Stimulated activated memory B cell treated with anti-CD40 and anti-IgM and Interleukin-4, amounts not matched to agents 10 μg/mL and 1 μg/mL and 100 μg/mL, for 72 hours (primary cell): Measurements from ENCODE around the gene ATM.
"Not testable (repeated sequence)": the region's sequence is repeated elsewhere in the genome, so short reads cannot be mapped to it uniquely, and the experiment has no call there.

Experiments used
- ATAC-seq: fragments of 150-1000 bp; cut with Tn5 transposase; 2 replicates; pipeline ENCODE4 v1.10.0; 2021
- H3K27ac Mint-ChIP-seq: one replicate; pipeline ENCODE4 v1.8.0; 2022; ENCODE audit warnings: mild to moderate bottlenecking, mixed read lengths
- H3K27me3 Mint-ChIP-seq: one replicate; pipeline ENCODE4 v1.8.0; 2022; ENCODE audit warnings: mixed read lengths
- H3K36me3 Mint-ChIP-seq: one replicate; pipeline ENCODE4 v1.8.0; 2022; ENCODE audit warnings: mixed read lengths
- H3K4me1 Mint-ChIP-seq: one replicate; pipeline ENCODE4 v1.8.0; 2022; ENCODE audit warnings: mixed read lengths
- H3K4me3 Mint-ChIP-seq: one replicate; pipeline ENCODE4 v1.8.0; 2022; ENCODE audit warnings: mild to moderate bottlenecking, moderate library complexity, mixed read lengths
- H3K9me3 Mint-ChIP-seq: one replicate; pipeline ENCODE4 v1.8.0; 2022; ENCODE audit warnings: mixed read lengths

ATM gene

DNA sequence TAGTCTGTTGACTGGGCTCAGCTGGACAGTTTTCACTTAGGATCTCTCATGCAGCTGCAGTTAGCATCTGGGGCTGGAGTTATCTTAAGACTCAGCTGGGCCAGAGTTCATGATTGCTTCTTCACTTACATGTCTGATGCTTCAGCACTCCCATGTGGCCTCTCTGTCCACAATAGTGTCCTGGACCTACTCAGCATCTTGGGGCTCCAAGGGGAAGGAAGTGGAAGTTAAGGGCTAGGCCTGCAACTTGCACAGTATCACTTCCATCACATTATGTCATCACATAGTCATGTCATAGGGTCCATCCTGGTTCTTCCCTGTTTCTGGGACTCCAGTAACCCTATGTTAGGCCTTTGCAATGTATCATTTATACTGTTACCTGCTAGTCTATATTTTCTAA is 128.6 kb downstream of the ATM start:
- Mint-ChIP-seq H3K27ac (no peak overlapping the region), H3K4me1 (no peaks in the 10 kb centered on the region), H3K36me3 (peaks cover 85% of the 10 kb centered on the region), H3K4me3 (no peak overlapping the region), H3K9me3 (no peaks in the 10 kb centered on the region), H3K27me3 (no peaks in the 10 kb centered on the region)
- no peak for ATAC-seq

DNA sequence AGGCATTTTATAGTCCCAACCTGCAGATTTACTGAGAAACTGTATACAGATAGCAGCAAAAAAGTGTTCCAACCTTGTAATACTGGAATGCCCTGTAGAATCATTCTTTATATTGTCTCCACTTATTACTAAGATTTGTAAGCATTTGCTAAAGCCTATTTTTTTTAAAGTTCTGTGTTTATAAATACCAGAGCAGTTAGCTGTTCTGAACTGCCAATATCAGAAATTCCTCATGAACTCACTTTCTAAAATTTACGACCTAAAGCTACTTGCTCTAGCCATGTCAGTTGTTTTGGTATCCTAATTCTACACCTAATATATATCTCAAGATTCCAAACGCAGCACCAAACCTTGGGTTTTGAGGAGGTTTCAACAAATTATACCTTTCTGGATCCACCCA is 141.3 kb downstream of the ATM start:
- Mint-ChIP-seq H3K27ac (no peak overlapping the region), H3K9me3 (peaks cover 4% of the 10 kb centered on the region), H3K27me3 (no peaks in the 10 kb centered on the region), H3K36me3 (peaks cover 52% of the 10 kb centered on the region), H3K4me3 (no peak overlapping the region), H3K4me1 (no peaks in the 10 kb centered on the region)
- ATAC-seq: no peak

DNA sequence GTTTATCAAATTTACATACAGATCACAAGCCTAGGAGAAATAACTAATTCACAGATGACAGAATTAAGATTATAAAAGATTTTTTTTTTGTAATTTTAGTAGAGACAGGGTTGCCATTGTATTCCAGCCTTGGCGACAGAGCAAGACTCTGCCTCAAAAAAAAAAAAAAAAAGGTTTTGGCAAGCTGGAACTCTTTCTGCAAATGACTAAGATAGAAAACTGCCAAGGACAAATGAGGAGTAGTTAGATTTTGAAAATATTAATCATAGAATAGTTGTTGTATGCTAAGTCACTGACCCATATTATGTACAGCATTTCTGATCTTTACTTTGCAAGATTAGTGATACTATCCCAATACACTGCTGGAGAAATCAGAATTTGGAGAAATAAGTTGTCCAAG is 145.3 kb downstream of the ATM start:
- Mint-ChIP-seq H3K9me3 (no peaks in the 10 kb centered on the region), H3K36me3 (peaks cover 67% of the 10 kb centered on the region), H3K4me3 (no peak overlapping the region), H3K4me1 (no peaks in the 10 kb centered on the region), H3K27ac (no peak overlapping the region), H3K27me3 (no peaks in the 10 kb centered on the region)
- ATAC-seq: no peak

DNA sequence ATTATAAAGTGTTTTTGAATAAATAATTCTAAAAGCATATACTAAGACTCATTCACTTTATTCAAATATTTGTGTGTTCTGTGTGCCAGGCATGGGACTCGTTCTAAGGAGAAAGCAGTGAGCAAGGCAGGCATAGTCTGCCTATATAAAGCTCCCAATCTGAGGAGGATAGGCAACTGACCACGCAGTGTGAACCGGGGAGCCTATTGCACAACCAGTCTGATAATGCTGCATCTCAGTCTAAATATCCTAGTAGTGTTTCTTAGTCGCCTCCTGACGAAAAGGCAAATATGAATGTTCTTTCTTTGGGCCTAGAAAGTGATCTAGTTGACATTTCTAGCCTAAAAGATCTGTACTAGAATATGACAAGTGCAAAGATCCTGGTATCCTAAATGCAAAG is 146.2 kb downstream of the ATM start:
- Mint-ChIP-seq H3K9me3 (no peaks in the 10 kb centered on the region), H3K27ac (no peak overlapping the region), H3K27me3 (no peaks in the 10 kb centered on the region), H3K4me3 (no peak overlapping the region), H3K36me3 (peaks cover 60% of the 10 kb centered on the region), H3K4me1 (no peaks in the 10 kb centered on the region)
- no peak for ATAC-seq

DNA sequence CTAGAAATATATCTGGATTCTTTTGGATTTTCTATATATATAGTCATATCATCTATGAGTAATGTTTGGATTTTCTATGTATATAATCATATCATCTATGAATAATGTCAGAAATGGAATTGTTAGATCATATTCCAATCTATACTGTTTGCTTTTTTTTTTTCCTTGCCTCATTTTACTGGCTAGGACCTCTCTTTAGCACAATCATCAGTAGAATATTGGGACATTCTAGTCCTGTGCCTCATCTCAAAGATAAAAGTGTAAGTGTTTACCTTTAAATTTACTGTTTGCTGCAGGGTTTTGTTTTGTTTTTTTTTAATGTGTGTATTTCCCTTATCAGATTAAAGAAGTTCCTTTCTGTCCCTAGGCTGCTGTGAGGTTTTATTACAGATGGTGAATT is 147.4 kb downstream of the ATM start:
- Mint-ChIP-seq H3K4me3 (no peak overlapping the region), H3K9me3 (peaks cover 2% of the 10 kb centered on the region), H3K4me1 (no peaks in the 10 kb centered on the region), H3K36me3 (peaks cover 47% of the 10 kb centered on the region), H3K27ac (no peak overlapping the region), H3K27me3 (no peaks in the 10 kb centered on the region)
- no peak for ATAC-seq

DNA sequence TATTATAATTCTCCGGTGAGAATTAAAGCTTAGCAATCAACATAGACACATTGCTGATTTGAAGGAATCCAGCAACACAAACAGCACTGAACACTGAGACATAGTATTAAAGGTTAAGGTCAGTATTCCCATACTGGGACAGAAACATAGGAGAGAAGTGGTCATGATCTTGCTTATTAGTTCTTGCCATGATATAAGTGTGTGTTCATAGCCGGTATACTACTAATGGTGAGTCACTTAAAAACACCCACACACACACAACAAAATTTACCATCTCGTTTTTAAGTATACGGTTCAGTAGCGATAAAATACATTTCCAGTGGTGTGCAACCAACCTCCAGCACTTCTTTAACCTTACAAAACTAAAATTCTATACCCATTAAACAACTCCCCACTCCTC is 148.1 kb downstream of the ATM start:
- peaks cover 2% of the 10 kb centered on the region for H3K9me3 Mint-ChIP-seq
- no peak for ATAC-seq
- no peak overlapping the region for H3K27ac Mint-ChIP-seq
- no peaks in the 10 kb centered on the region for H3K4me1 Mint-ChIP-seq
- no peaks in the 10 kb centered on the region for H3K27me3 Mint-ChIP-seq
- H3K36me3 Mint-ChIP-seq: peaks cover 40% of the 10 kb centered on the region
- H3K4me3 Mint-ChIP-seq: no peak overlapping the region

DNA sequence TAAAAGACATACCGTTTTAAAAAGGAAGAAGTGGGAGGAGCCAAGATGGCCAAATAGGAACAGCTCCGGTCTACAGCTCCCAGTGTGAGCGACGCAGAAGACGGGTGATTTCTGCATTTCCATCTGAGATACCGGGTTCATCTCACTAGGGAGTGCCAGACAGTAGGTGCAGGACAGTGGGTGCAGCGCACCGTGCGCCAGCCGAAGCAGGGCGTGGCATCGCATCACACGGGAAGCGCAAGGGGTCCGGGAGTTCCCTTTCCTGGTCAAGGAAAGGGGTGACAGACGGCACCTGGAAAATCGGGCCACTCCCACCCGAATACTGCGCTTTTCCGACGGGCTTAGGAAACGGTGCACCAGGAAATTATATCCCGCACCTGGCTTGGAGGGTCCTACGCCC is 150.6 kb downstream of the ATM start:
- not testable (repeated sequence) for H3K27ac Mint-ChIP-seq, H3K4me1 Mint-ChIP-seq, ATAC-seq, H3K9me3 Mint-ChIP-seq, H3K27me3 Mint-ChIP-seq, H3K4me3 Mint-ChIP-seq
- peaks cover 28% of the 10 kb centered on the region for H3K36me3 Mint-ChIP-seq

DNA sequence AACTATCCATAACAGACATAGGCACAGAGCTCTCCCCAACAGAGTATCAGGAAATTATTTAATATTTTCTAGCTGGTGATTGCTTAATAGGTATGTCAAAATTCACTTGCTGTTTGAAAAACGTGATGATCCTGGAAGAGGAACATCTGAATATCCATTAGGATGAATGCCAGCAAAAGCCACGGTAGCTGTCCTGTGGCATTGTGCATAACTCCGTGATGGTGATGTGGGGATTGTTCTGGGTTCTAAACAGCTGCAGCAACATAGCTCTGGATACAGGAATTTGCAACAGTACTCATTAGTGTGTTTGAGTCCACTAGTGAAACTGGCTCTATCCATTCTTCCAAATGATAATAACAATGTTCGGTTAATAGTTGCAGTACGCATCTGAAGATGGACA is 165.7 kb downstream of the ATM start:
- H3K27ac Mint-ChIP-seq: no peak overlapping the region
- no peaks in the 10 kb centered on the region for H3K36me3 Mint-ChIP-seq
- no peaks in the 10 kb centered on the region for H3K9me3 Mint-ChIP-seq
- no peak for ATAC-seq
- H3K4me1 Mint-ChIP-seq: no peaks in the 10 kb centered on the region
- no peaks in the 10 kb centered on the region for H3K27me3 Mint-ChIP-seq
- no peak overlapping the region for H3K4me3 Mint-ChIP-seq

DNA sequence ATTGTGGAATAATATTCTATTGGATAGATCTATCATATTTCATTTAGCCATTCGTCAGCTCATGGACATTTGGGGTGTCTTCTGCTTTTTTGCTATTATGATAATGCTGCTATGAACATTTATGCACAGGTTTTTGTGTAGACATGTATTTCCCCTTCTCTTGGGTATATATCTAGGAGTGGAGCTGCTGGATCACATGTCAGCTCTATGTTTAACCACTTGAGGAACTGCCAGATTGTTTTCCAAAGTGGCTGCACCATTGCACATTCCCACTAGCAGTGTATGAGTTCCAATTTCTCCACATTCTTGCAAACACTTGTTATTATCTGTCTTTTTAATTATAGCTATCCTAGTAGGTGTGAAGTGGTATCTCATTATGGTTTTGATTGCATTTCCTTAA is 169.5 kb downstream of the ATM start:
- Mint-ChIP-seq H3K4me1 (no peaks in the 10 kb centered on the region), H3K27me3 (no peaks in the 10 kb centered on the region), H3K4me3 (no peak overlapping the region), H3K36me3 (no peaks in the 10 kb centered on the region), H3K27ac (no peak overlapping the region), H3K9me3 (no peaks in the 10 kb centered on the region)
- ATAC-seq: no peak

DNA sequence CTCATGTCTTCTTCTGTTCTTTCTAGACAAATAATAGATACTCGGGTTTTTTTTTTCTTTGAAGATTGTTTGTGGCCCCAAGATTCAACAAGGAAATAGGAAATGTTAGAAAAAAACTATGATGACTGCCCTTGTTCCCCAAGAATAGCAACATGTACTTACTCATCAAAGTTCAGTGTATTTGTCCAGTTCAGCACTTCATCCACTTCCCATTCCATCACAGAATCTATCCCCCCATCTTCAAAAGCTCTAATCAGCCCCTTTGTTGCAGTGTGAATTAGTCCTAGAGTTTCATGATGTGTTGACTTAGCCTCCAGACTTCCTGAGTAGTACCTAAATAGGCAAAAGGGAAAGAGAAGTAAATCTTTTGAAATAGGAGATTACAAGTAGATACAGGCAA is 170.2 kb downstream of the ATM start:
- no peaks in the 10 kb centered on the region for H3K4me1 Mint-ChIP-seq
- H3K27ac Mint-ChIP-seq: no peak overlapping the region

DNA sequence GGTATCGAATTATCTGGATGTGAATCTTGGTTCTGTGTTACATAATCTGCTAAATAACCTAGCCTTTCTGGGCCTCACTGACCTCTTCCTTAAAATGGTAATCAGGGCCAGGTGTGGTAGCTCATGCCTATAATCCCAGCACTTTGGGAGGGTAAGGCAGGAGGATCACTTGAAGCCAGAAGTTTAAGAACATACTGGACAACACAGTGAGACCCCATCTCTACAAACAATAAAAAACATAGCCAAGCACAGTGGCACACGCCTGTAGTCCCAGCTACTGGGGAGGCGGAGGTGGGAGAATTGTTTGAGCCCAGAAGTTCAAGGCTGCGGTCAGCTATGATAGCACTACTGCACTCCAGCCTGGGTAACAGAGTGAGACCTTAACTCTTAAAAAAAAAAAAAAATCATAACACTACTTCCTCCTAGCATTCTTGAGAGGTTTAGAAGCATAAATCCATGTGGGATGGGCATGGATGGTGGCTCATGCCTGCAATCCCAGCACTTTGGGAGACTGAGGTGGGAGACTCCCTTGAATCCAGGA is 171.9 kb downstream of the ATM start:
- Mint-ChIP-seq H3K4me3 (no peak overlapping the region), H3K36me3 (no peaks in the 10 kb centered on the region), H3K27me3 (no peaks in the 10 kb centered on the region), H3K4me1 (no peaks in the 10 kb centered on the region), H3K9me3 (no peaks in the 10 kb centered on the region), H3K27ac (no peak overlapping the region)
- no peak for ATAC-seq

More for the DNA sequence above, 170.2 kb downstream of the ATM start:
- no peak overlapping the region for H3K4me3 Mint-ChIP-seq
- no peaks in the 10 kb centered on the region for H3K36me3 Mint-ChIP-seq
- H3K27me3 Mint-ChIP-seq: no peaks in the 10 kb centered on the region
- ATAC-seq: no peak
- no peaks in the 10 kb centered on the region for H3K9me3 Mint-ChIP-seq

DNA sequence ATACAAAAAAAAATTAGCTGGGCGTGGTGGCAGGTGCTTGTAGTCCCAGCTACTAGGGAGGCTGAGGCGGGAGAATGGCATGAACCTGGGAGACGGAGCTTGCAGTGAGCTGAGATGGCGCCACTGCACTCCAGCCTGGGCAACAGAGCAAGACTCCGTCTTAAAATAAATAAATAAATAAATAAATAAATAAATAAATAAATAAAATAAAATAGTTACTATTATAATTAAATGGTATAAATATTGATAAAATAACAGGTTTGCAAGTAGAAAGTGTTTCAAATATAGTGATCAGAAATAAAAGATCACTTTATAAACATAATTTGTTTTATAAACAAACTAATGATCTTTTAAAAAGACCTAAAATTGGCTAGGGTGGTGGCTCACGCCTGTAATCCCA is 173.8 kb downstream of the ATM start:
- not testable (repeated sequence) for H3K27ac Mint-ChIP-seq, H3K27me3 Mint-ChIP-seq, H3K9me3 Mint-ChIP-seq, H3K4me1 Mint-ChIP-seq, H3K36me3 Mint-ChIP-seq, H3K4me3 Mint-ChIP-seq, ATAC-seq

DNA sequence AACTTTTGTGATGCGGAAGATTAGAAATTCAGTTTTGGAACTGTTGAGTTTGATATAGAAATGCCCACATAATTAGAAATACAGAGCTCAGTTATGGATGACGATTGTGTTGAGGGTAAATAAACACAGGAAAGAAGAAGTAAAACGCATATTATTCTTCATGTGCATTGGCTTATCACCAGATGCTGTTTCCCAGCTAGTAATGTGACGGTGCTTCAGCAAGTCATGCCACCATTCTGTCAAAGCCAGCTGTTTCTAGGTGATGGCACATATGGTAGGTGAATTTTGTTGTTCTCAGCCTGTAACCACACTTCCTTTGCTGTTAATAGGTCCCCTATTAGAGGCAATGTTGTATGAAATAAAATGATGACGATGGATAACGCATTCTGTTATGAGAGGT is 175.6 kb downstream of the ATM start:
- no peak overlapping the region for H3K4me3 Mint-ChIP-seq
- no peaks in the 10 kb centered on the region for H3K4me1 Mint-ChIP-seq

DNA sequence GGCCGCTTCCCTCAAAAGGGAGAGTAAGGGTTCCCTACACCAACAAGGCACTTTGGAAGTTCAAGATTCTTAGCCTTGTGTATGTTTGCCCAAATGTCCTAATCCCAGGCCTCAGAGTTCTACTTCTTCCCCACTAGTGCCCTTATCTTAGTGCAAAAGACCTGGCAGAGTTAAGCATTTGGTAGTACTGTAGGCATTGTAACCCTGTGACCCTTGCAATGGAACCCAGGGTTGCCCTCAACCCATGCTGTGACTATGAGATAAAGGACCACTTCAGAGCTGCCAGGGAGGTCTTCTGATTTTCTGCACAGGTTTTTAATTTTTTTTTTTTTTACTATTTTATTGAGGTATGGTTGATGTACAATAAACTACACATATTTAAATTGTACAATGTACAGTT is 179.4 kb downstream of the ATM start:
- Mint-ChIP-seq H3K27me3 (no peaks in the 10 kb centered on the region), H3K36me3 (peaks cover 8% of the 10 kb centered on the region), H3K27ac (no peak overlapping the region), H3K9me3 (no peaks in the 10 kb centered on the region), H3K4me3 (no peak overlapping the region), H3K4me1 (no peaks in the 10 kb centered on the region)
- ATAC-seq: no peak

More for the DNA sequence above, 175.6 kb downstream of the ATM start:
- H3K9me3 Mint-ChIP-seq: no peaks in the 10 kb centered on the region
- ATAC-seq: no peak
- no peaks in the 10 kb centered on the region for H3K27me3 Mint-ChIP-seq
- H3K36me3 Mint-ChIP-seq: no peaks in the 10 kb centered on the region
- no peak overlapping the region for H3K27ac Mint-ChIP-seq

DNA sequence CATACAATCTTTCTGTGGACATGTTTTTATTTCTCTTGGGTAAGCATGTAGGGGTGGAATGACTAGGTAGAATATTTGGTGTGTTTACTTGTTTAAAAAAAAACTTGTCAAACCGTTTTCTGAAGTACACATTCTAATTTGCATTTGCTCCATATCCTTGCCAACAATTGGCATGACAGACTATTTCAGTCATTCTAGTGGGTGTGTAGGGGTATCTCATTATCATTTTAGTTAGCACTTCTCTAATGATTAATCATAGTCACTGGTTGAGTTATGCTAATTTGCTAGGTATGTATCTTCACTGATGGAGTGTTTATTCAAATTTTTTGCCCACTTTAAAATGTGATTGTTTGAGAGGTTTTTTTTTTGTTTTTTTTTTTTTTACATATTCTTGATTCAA is 180.2 kb downstream of the ATM start:
- H3K9me3 Mint-ChIP-seq: no peaks in the 10 kb centered on the region
- H3K36me3 Mint-ChIP-seq: peaks cover 8% of the 10 kb centered on the region
- no peaks in the 10 kb centered on the region for H3K27me3 Mint-ChIP-seq
- no peaks in the 10 kb centered on the region for H3K4me1 Mint-ChIP-seq
- H3K27ac Mint-ChIP-seq: no peak overlapping the region
- no peak for ATAC-seq
- no peak overlapping the region for H3K4me3 Mint-ChIP-seq

DNA sequence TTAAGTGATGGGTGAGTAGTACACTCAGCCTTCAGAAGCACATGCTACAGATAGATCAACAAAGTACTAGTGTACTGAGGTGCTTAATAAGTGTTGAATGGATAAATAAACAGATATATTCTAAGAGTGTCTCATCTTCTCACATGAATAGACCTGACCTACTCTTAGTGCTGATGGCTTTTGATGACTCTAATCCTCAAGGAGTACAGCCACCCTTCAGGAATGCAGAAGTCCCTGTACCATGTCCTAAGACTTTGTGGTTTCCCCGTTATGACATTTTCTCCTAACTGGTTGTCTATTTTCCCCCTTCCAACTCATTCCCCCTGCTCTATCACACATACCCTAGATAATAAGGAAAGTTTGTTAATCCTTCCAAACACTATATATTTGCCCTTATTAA is 182.8 kb downstream of the ATM start:
- H3K27ac Mint-ChIP-seq: no peak overlapping the region
- no peaks in the 10 kb centered on the region for H3K27me3 Mint-ChIP-seq
- H3K9me3 Mint-ChIP-seq: no peaks in the 10 kb centered on the region
- H3K4me1 Mint-ChIP-seq: no peaks in the 10 kb centered on the region
- H3K4me3 Mint-ChIP-seq: no peak overlapping the region
- H3K36me3 Mint-ChIP-seq: peaks cover 8% of the 10 kb centered on the region
- no peak for ATAC-seq

DNA sequence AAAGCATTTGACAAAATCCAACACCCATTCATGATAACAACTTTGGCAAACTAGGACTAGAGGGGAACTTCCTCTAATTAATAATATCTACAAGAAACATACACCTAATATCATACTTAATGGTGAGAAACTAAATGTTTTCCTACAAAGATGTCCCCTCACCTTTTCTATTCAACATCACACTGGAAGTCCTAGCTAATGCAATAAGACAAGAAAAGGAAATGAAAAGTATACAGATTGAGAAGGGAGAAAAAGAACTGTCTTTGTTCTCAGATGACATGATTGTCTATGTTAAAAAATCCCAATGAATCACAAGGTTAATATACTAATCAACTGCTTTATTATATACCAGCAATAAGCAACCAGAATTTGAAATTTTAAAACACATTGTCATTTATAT is 192.1 kb downstream of the ATM start:
- no peaks in the 10 kb centered on the region for H3K4me1 Mint-ChIP-seq
- no peaks in the 10 kb centered on the region for H3K27me3 Mint-ChIP-seq
- no peak for ATAC-seq
- H3K9me3 Mint-ChIP-seq: no peaks in the 10 kb centered on the region
- H3K27ac Mint-ChIP-seq: no peak overlapping the region
- no peak overlapping the region for H3K4me3 Mint-ChIP-seq
- no peaks in the 10 kb centered on the region for H3K36me3 Mint-ChIP-seq
